ENCODE measurements around the gene TMEM69. TPM values are rescaled to one million over a fixed set of nuclear protein-coding genes. Genes with fewer than 3 reads are reported as not detected.

The TMEM69 gene
- total and polyA plus RNA-seq, 2 of the 13 experiments (the other 11 are each of a cell fraction or from before 2014, with no cell fraction given) = 25.4 to 135 TPM

- TF ChIP-seq, protein P1, sequence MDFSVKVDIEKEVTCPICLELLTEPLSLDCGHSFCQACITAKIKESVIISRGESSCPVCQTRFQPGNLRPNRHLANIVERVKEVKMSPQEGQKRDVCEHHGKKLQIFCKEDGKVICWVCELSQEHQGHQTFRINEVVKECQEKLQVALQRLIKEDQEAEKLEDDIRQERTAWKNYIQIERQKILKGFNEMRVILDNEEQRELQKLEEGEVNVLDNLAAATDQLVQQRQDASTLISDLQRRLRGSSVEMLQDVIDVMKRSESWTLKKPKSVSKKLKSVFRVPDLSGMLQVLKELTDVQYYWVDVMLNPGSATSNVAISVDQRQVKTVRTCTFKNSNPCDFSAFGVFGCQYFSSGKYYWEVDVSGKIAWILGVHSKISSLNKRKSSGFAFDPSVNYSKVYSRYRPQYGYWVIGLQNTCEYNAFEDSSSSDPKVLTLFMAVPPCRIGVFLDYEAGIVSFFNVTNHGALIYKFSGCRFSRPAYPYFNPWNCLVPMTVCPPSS (IDR thresholded peaks at IDR 0.05) = no peak
- TF ChIP-seq SOX5 (CRISPR knock-in tag; IDR thresholded peaks at IDR 0.05; ENCODE audit: borderline replicate concordance) (peak; percentile 85), KDM6A (CRISPR knock-in tag; IDR thresholded peaks at IDR 0.05; ENCODE audit: low read depth) (peak; percentile 84), HDAC2 (CRISPR knock-in tag; IDR thresholded peaks at IDR 0.05) (peak; percentile 78; the same call in 1 of the 2 replicates), U2AF2 (IDR thresholded peaks at IDR 0.05; ENCODE audit: low read depth, low read length) (no peak), MED1 (CRISPR knock-in tag; IDR thresholded peaks at IDR 0.05) (peak; percentile 61), ZNF512 (CRISPR knock-in tag; IDR thresholded peaks at IDR 0.05) (no peak), SOX13 (IDR thresholded peaks at IDR 0.05) (0 out of 2 replicates have a peak, but pooled peaks have one; percentile 38), SOX13 (CRISPR knock-in tag; conservative IDR thresholded peaks at IDR 0.05 in 1 of 2, IDR thresholded peaks at IDR 0.05 in 1 of 2) (peak in 1 of 2 experiments; percentile 91; a peak in 2 of 4 replicates), CERS6 (CRISPR knock-in tag; IDR thresholded peaks at IDR 0.05) (no peak), CREB1 (IDR thresholded peaks at IDR 0.05) (no peak), CREB1 (CRISPR knock-in tag; IDR thresholded peaks at IDR 0.05) (peak; percentile 76), GATAD1 (CRISPR knock-in tag; IDR thresholded peaks at IDR 0.05) (no peak), ZNF629 (CRISPR knock-in tag; conservative IDR thresholded peaks at IDR 0.05) (0 out of 2 replicates have a peak, but pooled peaks have one; percentile 26), ZNF597 (CRISPR knock-in tag; IDR thresholded peaks at IDR 0.05) (no peak), SALL1 (CRISPR knock-in tag; IDR thresholded peaks at IDR 0.05) (peak; percentile 44; the same call in 1 of the 2 replicates), MED8 (CRISPR knock-in tag; IDR thresholded peaks at IDR 0.05; ENCODE audit: insufficient replicate concordance) (no peak), ZNF264 (CRISPR knock-in tag; IDR thresholded peaks at IDR 0.05) (peak; percentile 62; the same call in 1 of the 2 replicates), KMT2B (CRISPR knock-in tag; IDR thresholded peaks at IDR 0.05) (no peak), ZNF652 (CRISPR knock-in tag; IDR thresholded peaks at IDR 0.05; ENCODE audit: borderline replicate concordance, low read depth) (peak; percentile 77; the same call in 1 of the 2 replicates)
- TF ChIP-seq, protein P2, sequence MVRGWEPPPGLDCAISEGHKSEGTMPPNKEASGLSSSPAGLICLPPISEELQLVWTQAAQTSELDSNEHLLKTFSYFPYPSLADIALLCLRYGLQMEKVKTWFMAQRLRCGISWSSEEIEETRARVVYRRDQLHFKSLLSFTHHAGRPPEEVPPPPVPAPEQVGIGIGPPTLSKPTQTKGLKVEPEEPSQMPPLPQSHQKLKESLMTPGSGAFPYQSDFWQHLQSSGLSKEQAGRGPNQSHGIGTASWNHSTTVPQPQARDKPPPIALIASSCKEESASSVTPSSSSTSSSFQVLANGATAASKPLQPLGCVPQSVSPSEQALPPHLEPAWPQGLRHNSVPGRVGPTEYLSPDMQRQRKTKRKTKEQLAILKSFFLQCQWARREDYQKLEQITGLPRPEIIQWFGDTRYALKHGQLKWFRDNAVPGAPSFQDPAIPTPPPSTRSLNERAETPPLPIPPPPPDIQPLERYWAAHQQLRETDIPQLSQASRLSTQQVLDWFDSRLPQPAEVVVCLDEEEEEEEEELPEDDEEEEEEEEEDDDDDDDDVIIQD (CRISPR knock-in tag; IDR thresholded peaks at IDR 0.05; ENCODE audit: low read depth) = peak; percentile 70
- TF ChIP-seq, protein P3, sequence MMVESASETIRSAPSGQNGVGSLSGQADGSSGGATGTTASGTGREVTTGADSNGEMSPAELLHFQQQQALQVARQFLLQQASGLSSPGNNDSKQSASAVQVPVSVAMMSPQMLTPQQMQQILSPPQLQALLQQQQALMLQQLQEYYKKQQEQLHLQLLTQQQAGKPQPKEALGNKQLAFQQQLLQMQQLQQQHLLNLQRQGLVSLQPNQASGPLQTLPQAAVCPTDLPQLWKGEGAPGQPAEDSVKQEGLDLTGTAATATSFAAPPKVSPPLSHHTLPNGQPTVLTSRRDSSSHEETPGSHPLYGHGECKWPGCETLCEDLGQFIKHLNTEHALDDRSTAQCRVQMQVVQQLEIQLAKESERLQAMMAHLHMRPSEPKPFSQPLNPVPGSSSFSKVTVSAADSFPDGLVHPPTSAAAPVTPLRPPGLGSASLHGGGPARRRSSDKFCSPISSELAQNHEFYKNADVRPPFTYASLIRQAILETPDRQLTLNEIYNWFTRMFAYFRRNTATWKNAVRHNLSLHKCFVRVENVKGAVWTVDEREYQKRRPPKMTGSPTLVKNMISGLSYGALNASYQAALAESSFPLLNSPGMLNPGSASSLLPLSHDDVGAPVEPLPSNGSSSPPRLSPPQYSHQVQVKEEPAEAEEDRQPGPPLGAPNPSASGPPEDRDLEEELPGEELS (CRISPR knock-in tag; IDR thresholded peaks at IDR 0.05) = peak; percentile 92
Measured at GRCh38 chr1:45658171-45658570, 29.8 kb upstream of the TMEM69 start (continued).

Data from HepG2 (cell line).